HEK293 (cell line): ENCODE data around the gene LPCAT1.
A peak's percentile ranks its signal among the peaks of the same experiment; 100 is the strongest.

Experiments
- PRDM10 ChIP-seq: fragments of 450-650 bp; formaldehyde crosslinking; IDR thresholded peaks from 2 replicates; pipeline ENCODE4 v1.5.1; 2016; ENCODE audit warnings: missing biosample characterization, missing genetic modification characterization
- SP2 ChIP-seq: fragments of 450-650 bp; formaldehyde crosslinking; IDR thresholded peaks from 2 replicates; pipeline ENCODE4 v1.5.1; 2016; ENCODE audit warnings: missing biosample characterization, missing genetic modification characterization
- ZIC2 ChIP-seq: fragments of 450-650 bp; formaldehyde crosslinking; IDR thresholded peaks from 2 replicates; pipeline ENCODE4 v1.5.1; 2016; ENCODE audit warnings: missing biosample characterization, missing genetic modification characterization
- ZNF704 ChIP-seq: fragments of 450-650 bp; formaldehyde crosslinking; IDR thresholded peaks from 2 replicates; pipeline ENCODE4 v1.5.1; 2016; ENCODE audit warnings: missing biosample characterization, missing genetic modification characterization
- ZNF785 ChIP-seq: fragments of 450-650 bp; formaldehyde crosslinking; IDR thresholded peaks from 2 replicates; pipeline ENCODE4 v1.5.1; 2016; ENCODE audit warnings: missing biosample characterization, missing genetic modification characterization
- TF ChIP-seq, protein P1 (sequence below): fragments of 450-650 bp; formaldehyde crosslinking; IDR thresholded peaks from 2 replicates; pipeline ENCODE4 v1.5.1; 2016; ENCODE audit warnings: missing biosample characterization, missing genetic modification characterization
- TF ChIP-seq, protein P2 (sequence below): fragments of 450-650 bp; formaldehyde crosslinking; IDR thresholded peaks from 2 replicates; pipeline ENCODE4 v1.5.1; 2016; ENCODE audit warnings: missing biosample characterization, missing genetic modification characterization

GRCh38 chr5:1479581-1480188, 44.1 kb downstream of the LPCAT1 start:
- TF ChIP-seq, protein P1, sequence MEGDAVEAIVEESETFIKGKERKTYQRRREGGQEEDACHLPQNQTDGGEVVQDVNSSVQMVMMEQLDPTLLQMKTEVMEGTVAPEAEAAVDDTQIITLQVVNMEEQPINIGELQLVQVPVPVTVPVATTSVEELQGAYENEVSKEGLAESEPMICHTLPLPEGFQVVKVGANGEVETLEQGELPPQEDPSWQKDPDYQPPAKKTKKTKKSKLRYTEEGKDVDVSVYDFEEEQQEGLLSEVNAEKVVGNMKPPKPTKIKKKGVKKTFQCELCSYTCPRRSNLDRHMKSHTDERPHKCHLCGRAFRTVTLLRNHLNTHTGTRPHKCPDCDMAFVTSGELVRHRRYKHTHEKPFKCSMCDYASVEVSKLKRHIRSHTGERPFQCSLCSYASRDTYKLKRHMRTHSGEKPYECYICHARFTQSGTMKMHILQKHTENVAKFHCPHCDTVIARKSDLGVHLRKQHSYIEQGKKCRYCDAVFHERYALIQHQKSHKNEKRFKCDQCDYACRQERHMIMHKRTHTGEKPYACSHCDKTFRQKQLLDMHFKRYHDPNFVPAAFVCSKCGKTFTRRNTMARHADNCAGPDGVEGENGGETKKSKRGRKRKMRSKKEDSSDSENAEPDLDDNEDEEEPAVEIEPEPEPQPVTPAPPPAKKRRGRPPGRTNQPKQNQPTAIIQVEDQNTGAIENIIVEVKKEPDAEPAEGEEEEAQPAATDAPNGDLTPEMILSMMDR (tag by site-specific recombination) = peak; percentile 58
- TF ChIP-seq ZIC2 (no peak), ZNF785 (tag by site-specific recombination) (no peak), ZNF704 (no peak), PRDM10 (tag by site-specific recombination) (no peak), SP2 (tag by site-specific recombination) (no peak)
- TF ChIP-seq, protein P2, sequence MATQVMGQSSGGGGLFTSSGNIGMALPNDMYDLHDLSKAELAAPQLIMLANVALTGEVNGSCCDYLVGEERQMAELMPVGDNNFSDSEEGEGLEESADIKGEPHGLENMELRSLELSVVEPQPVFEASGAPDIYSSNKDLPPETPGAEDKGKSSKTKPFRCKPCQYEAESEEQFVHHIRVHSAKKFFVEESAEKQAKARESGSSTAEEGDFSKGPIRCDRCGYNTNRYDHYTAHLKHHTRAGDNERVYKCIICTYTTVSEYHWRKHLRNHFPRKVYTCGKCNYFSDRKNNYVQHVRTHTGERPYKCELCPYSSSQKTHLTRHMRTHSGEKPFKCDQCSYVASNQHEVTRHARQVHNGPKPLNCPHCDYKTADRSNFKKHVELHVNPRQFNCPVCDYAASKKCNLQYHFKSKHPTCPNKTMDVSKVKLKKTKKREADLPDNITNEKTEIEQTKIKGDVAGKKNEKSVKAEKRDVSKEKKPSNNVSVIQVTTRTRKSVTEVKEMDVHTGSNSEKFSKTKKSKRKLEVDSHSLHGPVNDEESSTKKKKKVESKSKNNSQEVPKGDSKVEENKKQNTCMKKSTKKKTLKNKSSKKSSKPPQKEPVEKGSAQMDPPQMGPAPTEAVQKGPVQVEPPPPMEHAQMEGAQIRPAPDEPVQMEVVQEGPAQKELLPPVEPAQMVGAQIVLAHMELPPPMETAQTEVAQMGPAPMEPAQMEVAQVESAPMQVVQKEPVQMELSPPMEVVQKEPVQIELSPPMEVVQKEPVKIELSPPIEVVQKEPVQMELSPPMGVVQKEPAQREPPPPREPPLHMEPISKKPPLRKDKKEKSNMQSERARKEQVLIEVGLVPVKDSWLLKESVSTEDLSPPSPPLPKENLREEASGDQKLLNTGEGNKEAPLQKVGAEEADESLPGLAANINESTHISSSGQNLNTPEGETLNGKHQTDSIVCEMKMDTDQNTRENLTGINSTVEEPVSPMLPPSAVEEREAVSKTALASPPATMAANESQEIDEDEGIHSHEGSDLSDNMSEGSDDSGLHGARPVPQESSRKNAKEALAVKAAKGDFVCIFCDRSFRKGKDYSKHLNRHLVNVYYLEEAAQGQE (tag by site-specific recombination) = no peak
